HG02852 (cell line): ENCODE results near the gene COPZ1.
"Not testable (repeated sequence)": the region's sequence is repeated elsewhere in the genome, so short reads cannot be mapped to it uniquely, and the experiment has no call there.

Source experiments
- ATAC-seq: cut with Tn5 transposase; IDR thresholded peaks from one replicate; pipeline ENCODE4 v1.9.1; 2021; ENCODE audit warnings: mild to moderate bottlenecking, moderate library complexity; ENCODE audit not compliant: unreplicated experiment

The COPZ1 gene

GRCh38 chr12:54294152-54294952 is 30.6 kb upstream of the COPZ1 start:
- no peak for ATAC-seq

GRCh38 chr12:54294953-54295566 is 29.9 kb upstream of the COPZ1 start:
- ATAC-seq, result no peak

GRCh38 chr12:54296393-54297099 is 28.4 kb upstream of the COPZ1 start:
- ATAC-seq, result no peak

GRCh38 chr12:54298904-54299303 is 26.0 kb upstream of the COPZ1 start:
- ATAC-seq, result no peak

GRCh38 chr12:54299515-54300224 is 25.3 kb upstream of the COPZ1 start:
- no peak for ATAC-seq

- ATAC-seq, result no peak
These were observed 24.7 kb upstream of the COPZ1 start for GRCh38 chr12:54300225-54300731.

GRCh38 chr12:54300732-54301427 is 24.1 kb upstream of the COPZ1 start, which contains the start of gene NFE2:
NFE2 (minus strand) TSS chr12:54301015; CDS start chr12:54295248, 5,767 bp downstream.
- no peak for ATAC-seq

GRCh38 chr12:54301428-54302048 is 23.4 kb upstream of the COPZ1 start:
- ATAC-seq, result no peak

- no peak for ATAC-seq
These were observed 21.3 kb upstream of the COPZ1 start for GRCh38 chr12:54303640-54304039.

- ATAC-seq, result no peak
These were observed 20.6 kb upstream of the COPZ1 start for GRCh38 chr12:54304187-54304810.

GRCh38 chr12:54306925-54307741 is 17.8 kb upstream of the COPZ1 start:
- ATAC-seq, result no peak

GRCh38 chr12:54311051-54311450 is 13.9 kb upstream of the COPZ1 start:
- no peak for ATAC-seq

GRCh38 chr12:54312309-54312708 is 12.6 kb upstream of the COPZ1 start:
- ATAC-seq, result not testable (repeated sequence)

- no peak for ATAC-seq
These were observed 3.6 kb upstream of the COPZ1 start for GRCh38 chr12:54321363-54321762.

GRCh38 chr12:54325442-54326109 is 645 bp downstream of the COPZ1 start:
- not testable (repeated sequence) for ATAC-seq

GRCh38 chr12:54328595-54329337 is 3.8 kb downstream of the COPZ1 start:
- ATAC-seq, result no peak

- ATAC-seq, result no peak
These were observed 4.8 kb downstream of the COPZ1 start for GRCh38 chr12:54329759-54330158.
